RWPE1 (cell line): ENCODE measurements around the gene YES1.

ENCODE experiments used
- CTCF ChIA-PET: fragments of 350-600 bp; sonication (Branson Sonifier 250); formaldehyde crosslinking; extraction: SDS; loops from one replicate; lab custom pipeline; 2021; lab: Yijun Ruan, JAX
- POLR2A ChIA-PET: fragments of 400-600 bp; formaldehyde crosslinking; extraction: SDS; loops from one replicate; lab custom pipeline; 2020; ENCODE audit warnings: antibody characterized with exemption; ENCODE audit not compliant: low non-redundant PET; lab: Yijun Ruan, JAX
- DNase-seq: peaks from one replicate; pipeline ENCODE4 v3.0.0; 2012; ENCODE audit warnings: low spot score
- H3K27ac ChIP-seq: fragments of 450-650 bp; 2 replicates; pipeline ENCODE4 v1.5.1; 2017
- TF ChIP-seq, protein P1 (sequence below): fragments of 450-650 bp; conservative IDR thresholded peaks from 2 replicates; pipeline ENCODE4 v1.5.1; 2017; ENCODE audit warnings: low read depth, mild to moderate bottlenecking

Gene YES1

GRCh38 chr18:811892-812375 lies at the start of gene YES1:
Gene YES1, minus strand, starts transcription at chr18:812242. Its CDS starts 55,415 bp downstream, at chr18:756827.
- DNase-seq, result peak; percentile 89
- H3K27ac ChIP-seq, result peak within 1 kb of the TSS; percentile 92
- ChIA-PET CTCF (interaction anchor here (0.5 kb wide), 1 partner anchor 154 kb away, joined by 3 read pairs; no protein-coding TSS in a partner anchor), POLR2A (no interaction called here)
- TF ChIP-seq, protein P1, sequence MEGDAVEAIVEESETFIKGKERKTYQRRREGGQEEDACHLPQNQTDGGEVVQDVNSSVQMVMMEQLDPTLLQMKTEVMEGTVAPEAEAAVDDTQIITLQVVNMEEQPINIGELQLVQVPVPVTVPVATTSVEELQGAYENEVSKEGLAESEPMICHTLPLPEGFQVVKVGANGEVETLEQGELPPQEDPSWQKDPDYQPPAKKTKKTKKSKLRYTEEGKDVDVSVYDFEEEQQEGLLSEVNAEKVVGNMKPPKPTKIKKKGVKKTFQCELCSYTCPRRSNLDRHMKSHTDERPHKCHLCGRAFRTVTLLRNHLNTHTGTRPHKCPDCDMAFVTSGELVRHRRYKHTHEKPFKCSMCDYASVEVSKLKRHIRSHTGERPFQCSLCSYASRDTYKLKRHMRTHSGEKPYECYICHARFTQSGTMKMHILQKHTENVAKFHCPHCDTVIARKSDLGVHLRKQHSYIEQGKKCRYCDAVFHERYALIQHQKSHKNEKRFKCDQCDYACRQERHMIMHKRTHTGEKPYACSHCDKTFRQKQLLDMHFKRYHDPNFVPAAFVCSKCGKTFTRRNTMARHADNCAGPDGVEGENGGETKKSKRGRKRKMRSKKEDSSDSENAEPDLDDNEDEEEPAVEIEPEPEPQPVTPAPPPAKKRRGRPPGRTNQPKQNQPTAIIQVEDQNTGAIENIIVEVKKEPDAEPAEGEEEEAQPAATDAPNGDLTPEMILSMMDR, result no peak

DNA sequence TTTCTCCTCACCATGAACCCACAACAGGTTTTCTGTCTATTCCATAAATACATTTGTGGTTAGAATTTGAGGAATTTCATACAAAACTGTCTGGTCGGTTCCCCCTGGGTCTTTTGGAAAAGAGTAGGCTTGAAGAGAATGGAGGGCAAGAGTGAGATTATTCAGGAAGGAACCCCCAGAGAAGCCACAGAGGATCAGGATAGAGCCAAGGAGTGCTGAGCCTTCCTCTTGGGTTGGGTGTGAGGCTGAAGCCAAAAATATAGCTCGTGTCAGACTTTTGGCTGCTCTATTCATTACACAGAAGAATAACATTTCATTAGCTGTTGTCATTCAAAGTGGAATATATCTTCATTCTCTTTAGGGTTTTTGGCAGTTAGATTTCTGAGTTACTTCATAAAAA lies 45.9 kb upstream of the YES1 start:
- CTCF ChIA-PET, result no interaction called here

DNA sequence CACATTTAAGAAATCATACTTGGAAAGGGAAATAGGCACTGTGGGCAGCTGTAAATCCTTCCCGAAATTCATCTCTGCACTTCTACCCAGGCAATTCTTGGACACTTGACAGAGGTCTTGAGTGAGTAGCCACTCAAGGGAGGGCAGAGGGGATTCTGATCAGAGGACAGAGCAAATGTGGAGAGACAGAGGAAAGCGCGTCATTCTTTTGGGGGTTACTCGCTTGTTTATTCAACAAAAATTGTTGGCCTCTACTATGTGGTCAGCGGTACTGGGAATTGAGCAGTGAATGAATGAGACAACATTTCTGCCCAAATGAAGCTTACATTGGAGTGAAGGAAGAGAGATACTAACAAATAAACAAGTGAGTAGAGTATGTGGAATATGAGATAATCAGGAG lies 41.4 kb upstream of the YES1 start:
- ChIA-PET POLR2A (no interaction called here), CTCF (interaction anchor here (0.6 kb wide), 1 partner anchor 8 kb away, joined by 3 read pairs; no protein-coding TSS in a partner anchor)

More for the DNA sequence above, 45.9 kb upstream of the YES1 start:
- DNase-seq, result no peak
- no peak overlapping the region for H3K27ac ChIP-seq
- TF ChIP-seq, protein P1, result no peak
- POLR2A ChIA-PET, result no interaction called here

DNA sequence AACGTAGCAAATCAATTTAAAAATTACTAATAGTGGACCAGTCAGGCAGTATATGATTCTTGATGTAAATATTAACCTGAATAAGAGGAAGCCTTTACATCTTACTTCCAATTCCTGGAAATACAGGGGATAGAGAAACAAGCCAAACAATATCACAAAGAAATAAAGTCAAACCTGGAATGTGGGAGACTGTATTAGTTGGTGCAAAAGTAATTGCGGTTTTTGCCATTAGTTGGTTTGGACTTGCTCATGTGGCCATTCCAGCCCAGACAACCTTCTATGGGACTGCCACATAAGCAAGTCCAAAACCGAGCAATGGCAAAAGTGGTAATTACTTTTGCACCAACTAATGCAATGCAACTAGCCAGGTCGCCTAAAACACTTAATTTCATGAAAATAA lies 38.9 kb upstream of the YES1 start:
- no peak overlapping the region for H3K27ac ChIP-seq
- TF ChIP-seq, protein P1, result no peak
- POLR2A ChIA-PET, result no interaction called here
- CTCF ChIA-PET, result no interaction called here
- no peak for DNase-seq

More for the DNA sequence above, 41.4 kb upstream of the YES1 start:
- TF ChIP-seq, protein P1, result no peak
- no peak overlapping the region for H3K27ac ChIP-seq
- DNase-seq, result no peak

GRCh38 chr18:849021-849420 lies 37.0 kb upstream of the YES1 start:
- no peak overlapping the region for H3K27ac ChIP-seq
- TF ChIP-seq, protein P1, result no peak
- no peak for DNase-seq
- CTCF ChIA-PET, result interaction anchor here (0.6 kb wide), 1 partner anchor 733 kb away, joined by 3 read pairs; no protein-coding TSS in a partner anchor
- POLR2A ChIA-PET, result no interaction called here

GRCh38 chr18:848062-848861 lies 36.2 kb upstream of the YES1 start:
- ChIA-PET POLR2A (no interaction called here), CTCF (no interaction called here)
- TF ChIP-seq, protein P1, result no peak
- H3K27ac ChIP-seq, result no peak overlapping the region
- DNase-seq, result no peak
